Lung (tissue), 12 donors: Measurements from ENCODE around the gene NKPD1. TPM values are rescaled to one million over a fixed set of nuclear protein-coding genes. Genes with fewer than 3 reads are reported as not detected.

Source experiments
- ATAC-seq: fragments of 200-7000 bp; cut with Tn5 transposase; one replicate; pipeline ENCODE4 v1.9.1; 2020; ENCODE audit warnings: moderate number of reproducible peaks; ENCODE audit not compliant: insufficient read depth, low FRiP score
- DNase-seq, 3 donors: peaks; one replicate each; pipeline ENCODE4 v3.0.0-alpha.2; 2013 to 2017
- H3K27ac ChIP-seq, 2 donors: one replicate each; pipeline ENCODE4 v1.5.1; 2013; ENCODE audit warnings: mild to moderate bottlenecking in 2 of 2, moderate library complexity in 2 of 2, control low read depth in 1 of 2, inconsistent platforms in 1 of 2, low read depth in 1 of 2, low read length in 1 of 2
- H3K27me3 ChIP-seq, 3 donors: one replicate each; pipeline ENCODE4 v1.5.1; 2013; ENCODE audit warnings: low read length in 2 of 3; ENCODE audit not compliant: control insufficient read depth in 3 of 3, insufficient read depth in 3 of 3
- H3K36me3 ChIP-seq, 4 donors: one replicate each; pipeline ENCODE4 v1.5.1; 2013; ENCODE audit warnings: low read length in 4 of 4, mild to moderate bottlenecking in 1 of 4, moderate library complexity in 1 of 4; ENCODE audit not compliant: control insufficient read depth in 4 of 4, insufficient read depth in 4 of 4
- H3K4me1 ChIP-seq, 5 donors: one replicate each; pipeline ENCODE4 v1.5.1; 2013; ENCODE audit warnings: low read length in 5 of 5, mild to moderate bottlenecking in 2 of 5, moderate library complexity in 1 of 5; ENCODE audit not compliant: control insufficient read depth in 5 of 5, insufficient read depth in 5 of 5
- H3K4me3 ChIP-seq: one replicate; pipeline ENCODE4 v1.5.1; 2013; ENCODE audit warnings: mild to moderate bottlenecking, control low read depth, moderate library complexity
- H3K9ac ChIP-seq, 2 donors: one replicate each; pipeline ENCODE4 v1.5.1; 2013; ENCODE audit warnings: low read length in 2 of 2, control low read depth in 1 of 2; ENCODE audit not compliant: insufficient read depth in 1 of 2
- H3K9me3 ChIP-seq, 4 donors: one replicate each; pipeline ENCODE4 v1.5.1; 2013; ENCODE audit warnings: low read length in 3 of 4, mild to moderate bottlenecking in 1 of 4, moderate library complexity in 1 of 4; ENCODE audit not compliant: control insufficient read depth in 4 of 4, insufficient read depth in 3 of 4
- CTCF ChIP-seq: IDR thresholded peaks from 2 replicates; pipeline ENCODE4 v1.5.1; 2012; ENCODE audit warnings: mild to moderate bottlenecking; ENCODE audit errors: control extremely low read depth, extremely low read depth
- WGBS, 2 donors: extraction: QIAGEN DNeasy Blood & Tissue Kit; methylation state at CpG; one replicate each; pipeline ENCODE4 v1.1.7; 2013; 5-methylcytosine and 5-hydroxymethylcytosine counted together
- polyA plus RNA-seq, 2 donors: library from polyadenylated mRNA; stranded (reverse); fragments of 200-250 nt; gene quantifications; one replicate each; pipeline ENCODE4 v1.2.1, GENCODE V29; 2013
- total RNA-seq, 2 donors: library from RNA; depleted of rRNA in 1 of 2; stranded (reverse); fragments of >200 nt in 1 of 2; gene quantifications; one replicate each; pipeline ENCODE4 v1.2.1, GENCODE V29; 2014 to 2021
- donor health status: control.
- donor health status: control.
- donor health status: Bipolar disorder and iron deficiency.
- donor health status: healthy.
- donor health status: DM: yes; HTN: yes; CAD: no.

The NKPD1 gene
- total and polyA plus RNA-seq, 4 donors: 0.06 to 0.08 (median 0.07) TPM; not detected in 1

DNA sequence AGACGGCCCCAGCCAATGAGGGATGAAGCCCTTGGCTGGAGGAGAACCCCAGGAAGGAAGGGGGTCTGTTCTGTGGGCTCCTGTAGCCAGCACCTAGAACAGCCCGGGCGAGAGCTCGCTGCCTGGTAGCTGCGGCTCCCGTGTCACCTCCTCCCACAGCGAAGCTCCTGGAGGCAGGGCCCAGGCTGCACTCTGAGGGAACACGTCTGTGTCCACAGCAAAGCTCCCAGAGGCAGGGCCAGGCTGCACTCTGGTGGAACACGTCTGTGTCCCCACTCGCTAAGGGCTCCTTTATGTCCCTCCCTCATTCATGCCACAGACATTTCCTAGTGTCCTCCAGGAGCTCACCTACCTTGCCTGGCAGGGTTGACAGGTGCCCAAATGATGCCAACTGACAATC lies 8.8 kb upstream of the NKPD1 start:
- H3K4me1 ChIP-seq: peaks cover 0 to 13% (median 0%) of the 10 kb centered on the region in 5 donors
- 89 to 95% methylated on average over 10 of the region's 10 CpGs for WGBS, 2 donors

DNA sequence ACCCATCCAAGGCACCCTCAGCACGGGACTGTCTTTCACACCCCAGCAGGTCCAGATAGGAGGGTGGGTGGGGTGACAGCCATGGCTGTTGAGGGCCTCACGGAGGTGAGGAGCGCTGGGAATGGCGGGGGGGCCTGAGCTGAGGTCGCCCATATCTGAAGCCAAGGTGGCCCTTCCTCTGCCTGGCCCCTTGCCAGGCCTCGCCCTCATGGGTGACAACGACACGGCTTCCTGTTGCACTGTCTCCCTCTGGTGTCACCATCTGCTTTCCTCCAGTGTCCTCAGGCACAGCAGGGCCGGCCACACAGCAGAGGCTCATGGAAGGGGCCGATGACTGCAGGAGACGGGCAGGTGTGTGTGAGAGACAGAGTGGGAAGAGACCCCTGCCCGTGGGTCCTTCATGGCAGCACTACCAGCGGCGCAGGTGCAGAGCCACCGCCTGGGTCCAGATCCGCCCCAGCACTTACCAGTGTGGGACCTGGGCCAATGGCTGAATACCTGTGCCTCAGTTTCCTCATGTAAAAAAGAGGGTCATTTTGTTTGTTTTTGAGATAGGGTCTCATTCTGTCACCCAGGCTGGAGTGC lies 8.1 kb upstream of the NKPD1 start:
- no peak for DNase-seq
- no peaks in the 10 kb centered on the region for H3K9me3 ChIP-seq
- peaks cover 0 to 17% (median 0%) of the 10 kb centered on the region in 5 donors for H3K4me1 ChIP-seq
- no peaks in the 10 kb centered on the region for H3K36me3 ChIP-seq
- no peak overlapping the region for H3K27ac ChIP-seq
- H3K27me3 ChIP-seq: no peaks in the 10 kb centered on the region
- WGBS, 2 donors: 69 to 81% methylated on average over 16 of the region's 16 CpGs
- no peak overlapping the region for H3K4me3 ChIP-seq
- no peak overlapping the region for H3K9ac ChIP-seq
- ATAC-seq: no peak
- TF ChIP-seq CTCF: no peak

More for the DNA sequence above, 8.8 kb upstream of the NKPD1 start:
- H3K9ac ChIP-seq: no peak overlapping the region
- no peak for TF ChIP-seq CTCF
- H3K27ac ChIP-seq: no peak overlapping the region
- DNase-seq (no peak), ATAC-seq (no peak)
- H3K4me3 ChIP-seq: no peak overlapping the region
- no peaks in the 10 kb centered on the region for H3K9me3 ChIP-seq
- no peaks in the 10 kb centered on the region for H3K36me3 ChIP-seq
- no peaks in the 10 kb centered on the region for H3K27me3 ChIP-seq

DNA sequence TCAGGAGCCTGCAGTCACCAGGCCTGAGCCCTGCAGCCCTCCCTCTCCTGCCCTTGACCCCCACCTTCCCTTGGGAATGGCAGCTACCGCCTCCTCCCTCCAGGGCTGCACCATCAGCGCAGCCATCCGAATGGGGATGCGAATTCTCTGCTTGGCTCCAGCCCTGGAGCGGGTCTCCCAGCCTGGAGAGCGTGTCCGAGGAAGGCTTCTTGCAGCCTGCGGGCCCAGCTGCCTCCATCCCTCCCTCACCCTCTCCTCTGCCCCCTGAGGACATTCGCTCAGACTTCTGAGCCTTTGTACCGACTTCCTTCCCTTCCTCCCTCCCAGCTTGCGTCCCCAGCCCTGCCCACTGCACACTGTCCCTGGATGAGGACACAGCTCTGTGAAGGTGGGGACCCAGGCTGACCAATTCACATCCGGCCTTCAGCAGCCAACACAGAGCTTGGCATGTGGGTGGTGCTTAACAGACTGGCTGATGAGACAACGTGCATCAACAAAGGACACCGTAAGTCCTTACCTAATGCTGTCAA lies 6.0 kb upstream of the NKPD1 start:
- WGBS, 2 donors: 53 to 57% methylated on average over 14 of the region's 14 CpGs
- DNase-seq: peak in 1 of 3 donors; percentile 39

More for the DNA sequence above, 6.0 kb upstream of the NKPD1 start:
- no peak overlapping the region for H3K9ac ChIP-seq
- TF ChIP-seq CTCF: no peak
- ATAC-seq: no peak
- H3K4me1 ChIP-seq: peaks cover 0 to 13% (median 0%) of the 10 kb centered on the region in 5 donors
- H3K9me3 ChIP-seq: no peaks in the 10 kb centered on the region
- no peak overlapping the region for H3K4me3 ChIP-seq
- H3K36me3 ChIP-seq: no peaks in the 10 kb centered on the region
- H3K27ac ChIP-seq: no peak overlapping the region
- no peaks in the 10 kb centered on the region for H3K27me3 ChIP-seq
